ENCODE results near the gene BOD1.

DNA sequence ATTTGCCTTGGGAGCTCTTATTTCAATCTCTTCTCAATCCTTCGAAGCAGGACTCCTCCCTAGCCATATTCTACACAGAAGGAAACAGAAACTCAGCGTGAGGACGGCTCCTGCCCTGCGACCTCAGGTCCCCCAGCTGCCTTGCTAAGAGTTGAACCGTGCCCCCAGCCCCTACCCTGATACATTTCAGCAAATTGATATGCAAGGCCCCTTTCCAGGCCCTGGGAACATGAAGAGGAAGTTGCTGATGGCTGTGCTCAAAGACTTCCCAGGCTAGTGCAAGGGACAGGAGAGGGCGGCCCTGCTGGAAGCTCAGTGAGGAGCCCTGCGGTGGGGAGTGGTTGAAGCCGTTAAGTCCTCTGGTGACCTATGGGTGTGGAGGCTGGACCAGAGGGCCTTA, 41.5 kb downstream of the BOD1 start:
- TF ChIP-seq, protein P1, sequence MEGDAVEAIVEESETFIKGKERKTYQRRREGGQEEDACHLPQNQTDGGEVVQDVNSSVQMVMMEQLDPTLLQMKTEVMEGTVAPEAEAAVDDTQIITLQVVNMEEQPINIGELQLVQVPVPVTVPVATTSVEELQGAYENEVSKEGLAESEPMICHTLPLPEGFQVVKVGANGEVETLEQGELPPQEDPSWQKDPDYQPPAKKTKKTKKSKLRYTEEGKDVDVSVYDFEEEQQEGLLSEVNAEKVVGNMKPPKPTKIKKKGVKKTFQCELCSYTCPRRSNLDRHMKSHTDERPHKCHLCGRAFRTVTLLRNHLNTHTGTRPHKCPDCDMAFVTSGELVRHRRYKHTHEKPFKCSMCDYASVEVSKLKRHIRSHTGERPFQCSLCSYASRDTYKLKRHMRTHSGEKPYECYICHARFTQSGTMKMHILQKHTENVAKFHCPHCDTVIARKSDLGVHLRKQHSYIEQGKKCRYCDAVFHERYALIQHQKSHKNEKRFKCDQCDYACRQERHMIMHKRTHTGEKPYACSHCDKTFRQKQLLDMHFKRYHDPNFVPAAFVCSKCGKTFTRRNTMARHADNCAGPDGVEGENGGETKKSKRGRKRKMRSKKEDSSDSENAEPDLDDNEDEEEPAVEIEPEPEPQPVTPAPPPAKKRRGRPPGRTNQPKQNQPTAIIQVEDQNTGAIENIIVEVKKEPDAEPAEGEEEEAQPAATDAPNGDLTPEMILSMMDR (IDR thresholded peaks at IDR 0.05; ENCODE audit: low read depth, low read length, poor library complexity, severe bottlenecking) = no peak
- no peak for TF ChIP-seq EZH2phosphoT487 (IDR thresholded peaks at IDR 0.05; ENCODE audit: borderline replicate concordance, low read length)
